ENCODE measurements around the gene PAX5. TPM values are rescaled to one million over a fixed set of nuclear protein-coding genes. Genes with fewer than 3 reads are reported as not detected.

Gene PAX5
- 5.7 TPM for polyA plus RNA-seq (2012; ENCODE audit: insufficient read length, low read depth)

- TF ChIP-seq REST (IDR thresholded peaks at IDR 0.05; ENCODE audit: insufficient read depth in 1 of 2, low read depth in 2 of 2, low read length in 2 of 2): 0 out of 4 replicates have a peak, but pooled peaks of 1 of the 2 experiments have one; percentile 24
- no peak for TF ChIP-seq TAF1 (IDR thresholded peaks at IDR 0.05; ENCODE audit: borderline replicate concordance, insufficient read depth, low read length)
- TF ChIP-seq FOXP2 (optimal IDR thresholded peaks at IDR 0.05; ENCODE audit: borderline replicate concordance, extremely low read depth, extremely low read length, insufficient read depth): no peak
Measured at GRCh38 chr9:37033682-37034304, at the start of gene PAX5. Gene PAX5, minus strand, starts transcription at chr9:37034268. Its CDS starts 237 bp downstream, at chr9:37034031.

GRCh38 chr9:37083654-37084053 lies 49.6 kb upstream of the PAX5 start:
- TF ChIP-seq REST (IDR thresholded peaks at IDR 0.05; ENCODE audit: insufficient read depth in 1 of 2, low read depth in 2 of 2, low read length in 2 of 2): no peak
- no peak for TF ChIP-seq SIN3A (IDR thresholded peaks at IDR 0.05; ENCODE audit: borderline replicate concordance, insufficient read depth, low read length)
- no peak for TF ChIP-seq POLR2AphosphoS5 (IDR thresholded peaks at IDR 0.05; ENCODE audit: low read depth, low read length)
- TF ChIP-seq FOXP2 (optimal IDR thresholded peaks at IDR 0.05; ENCODE audit: borderline replicate concordance, extremely low read depth, extremely low read length, insufficient read depth): no peak
- TF ChIP-seq TAF1 (IDR thresholded peaks at IDR 0.05; ENCODE audit: borderline replicate concordance, insufficient read depth, low read length): no peak

- TF ChIP-seq SIN3A (IDR thresholded peaks at IDR 0.05; ENCODE audit: borderline replicate concordance, insufficient read depth, low read length): no peak
- TF ChIP-seq FOXP2 (optimal IDR thresholded peaks at IDR 0.05; ENCODE audit: borderline replicate concordance, extremely low read depth, extremely low read length, insufficient read depth): no peak
- TF ChIP-seq TAF1 (IDR thresholded peaks at IDR 0.05; ENCODE audit: borderline replicate concordance, insufficient read depth, low read length): no peak
- TF ChIP-seq REST (IDR thresholded peaks at IDR 0.05; ENCODE audit: insufficient read depth in 1 of 2, low read depth in 2 of 2, low read length in 2 of 2): no peak
- no peak for TF ChIP-seq POLR2AphosphoS5 (IDR thresholded peaks at IDR 0.05; ENCODE audit: low read depth, low read length)
Measured at GRCh38 chr9:37082214-37082765, 48.2 kb upstream of the PAX5 start.

- 0 out of 2 replicates have a peak, but pooled peaks have one; percentile 7 for TF ChIP-seq POLR2AphosphoS5 (IDR thresholded peaks at IDR 0.05; ENCODE audit: low read depth, low read length)
Measured at GRCh38 chr9:37080165-37080628, 46.1 kb upstream of the PAX5 start.

GRCh38 chr9:37079370-37080164 lies 45.5 kb upstream of the PAX5 start:
- peak; percentile 51 for TF ChIP-seq FOXP2 (optimal IDR thresholded peaks at IDR 0.05; ENCODE audit: borderline replicate concordance, extremely low read depth, extremely low read length, insufficient read depth)
- no peak for TF ChIP-seq REST (IDR thresholded peaks at IDR 0.05; ENCODE audit: insufficient read depth in 1 of 2, low read depth in 2 of 2, low read length in 2 of 2)
- no peak for TF ChIP-seq TAF1 (IDR thresholded peaks at IDR 0.05; ENCODE audit: borderline replicate concordance, insufficient read depth, low read length)
- TF ChIP-seq POLR2AphosphoS5 (IDR thresholded peaks at IDR 0.05; ENCODE audit: low read depth, low read length): peak; percentile 62; the same call in 1 of the 2 replicates
- TF ChIP-seq SIN3A (IDR thresholded peaks at IDR 0.05; ENCODE audit: borderline replicate concordance, insufficient read depth, low read length): peak; percentile 87; the same call in 1 of the 2 replicates

Data from PFSK-1 (cell line).